Hematopoietic multipotent progenitor cell treated with erythropoietin and hydrocortisone succinate and interleukin-3 and kit ligand, for 8 days (in vitro differentiated cells): ENCODE results near the gene CD69.

Source experiments
- DNase-seq: peaks from one replicate; pipeline ENCODE4 v3.0.0-alpha.2; 2015

Gene CD69

GRCh38 chr12:9779209-9779608 is 18.5 kb upstream of the CD69 start:
- no peak for DNase-seq

GRCh38 chr12:9776781-9777180 is 16.1 kb upstream of the CD69 start:
- DNase-seq, result no peak

- no peak for DNase-seq
Observed at GRCh38 chr12:9773216-9773877, 12.6 kb upstream of the CD69 start.

- DNase-seq, result peak; percentile 64
Observed at GRCh38 chr12:9763025-9763424, 2.3 kb upstream of the CD69 start.

GRCh38 chr12:9762369-9762768 is 1.7 kb upstream of the CD69 start:
- no peak for DNase-seq

GRCh38 chr12:9761419-9761781 is 699 bp upstream of the CD69 start:
- DNase-seq, result peak; percentile 52

GRCh38 chr12:9760120-9760519 is 581 bp downstream of the CD69 start:
- DNase-seq, result peak; percentile 35

- DNase-seq, result peak; percentile 30
Observed at GRCh38 chr12:9759694-9760093, 1.0 kb downstream of the CD69 start.

- peak; percentile 52 for DNase-seq
Observed at GRCh38 chr12:9758119-9758518, 2.6 kb downstream of the CD69 start.

- peak; percentile 19 for DNase-seq
Observed at GRCh38 chr12:9757433-9758025, 3.2 kb downstream of the CD69 start.

GRCh38 chr12:9756706-9757105 is 4.0 kb downstream of the CD69 start:
- no peak for DNase-seq

- no peak for DNase-seq
Observed at GRCh38 chr12:9756170-9756569, 4.5 kb downstream of the CD69 start.

GRCh38 chr12:9755567-9755966 is 5.1 kb downstream of the CD69 start:
- no peak for DNase-seq

- DNase-seq, result no peak
Observed at GRCh38 chr12:9755035-9755434, 5.7 kb downstream of the CD69 start.

GRCh38 chr12:9754099-9754927 is 6.4 kb downstream of the CD69 start:
- no peak for DNase-seq

- no peak for DNase-seq
Observed at GRCh38 chr12:9753498-9753897, 7.2 kb downstream of the CD69 start.

GRCh38 chr12:9753073-9753472 is 7.6 kb downstream of the CD69 start:
- no peak for DNase-seq

- no peak for DNase-seq
Observed at GRCh38 chr12:9752145-9752933, 8.4 kb downstream of the CD69 start.

- peak; percentile 60 for DNase-seq
Observed at GRCh38 chr12:9751204-9752144, 9.2 kb downstream of the CD69 start.

- DNase-seq, result peak; percentile 88
Observed at GRCh38 chr12:9750276-9751203, 10.2 kb downstream of the CD69 start.

- no peak for DNase-seq
Observed at GRCh38 chr12:9749640-9750039, 11.1 kb downstream of the CD69 start.
